Kidney epithelial cell (primary cell): ENCODE results near the gene LCN1. TPM values are rescaled to one million over a fixed set of nuclear protein-coding genes. Genes with fewer than 3 reads are reported as not detected.

Source experiments
- DNase-seq: peaks from one replicate; pipeline ENCODE4 v3.0.0-alpha.2; 2010; ENCODE audit warnings: low read depth
- H3K27me3 ChIP-seq: 2 replicates; pipeline ENCODE4 v1.6.0; 2011; ENCODE audit warnings: low read length; ENCODE audit not compliant: control insufficient read depth, insufficient read depth
- H3K36me3 ChIP-seq: 2 replicates; pipeline ENCODE4 v1.5.1; 2011; ENCODE audit warnings: low read length; ENCODE audit not compliant: control insufficient read depth, insufficient read depth
- H3K4me3 ChIP-seq: 2 replicates; pipeline ENCODE4 v1.5.1; 2011; ENCODE audit warnings: low read depth, mild to moderate bottlenecking, control low read depth, low read length
- total RNA-seq: library from RNA; depleted of rRNA; stranded (reverse); fragments of >200 nt; gene quantifications from 2 replicates; pipeline ENCODE4 v1.2.3, GENCODE V29; 2015
- TF ChIP-seq, protein P1 (sequence below): IDR thresholded peaks from 2 replicates; pipeline ENCODE4 v1.5.1; 2011; ENCODE audit warnings: mild to moderate bottlenecking, moderate library complexity, low read length, control low read depth, inconsistent platforms; ENCODE audit not compliant: insufficient read depth, poor library complexity, severe bottlenecking

The LCN1 gene
- total RNA-seq, 1 donor from 2014 or later: not detected

DNA sequence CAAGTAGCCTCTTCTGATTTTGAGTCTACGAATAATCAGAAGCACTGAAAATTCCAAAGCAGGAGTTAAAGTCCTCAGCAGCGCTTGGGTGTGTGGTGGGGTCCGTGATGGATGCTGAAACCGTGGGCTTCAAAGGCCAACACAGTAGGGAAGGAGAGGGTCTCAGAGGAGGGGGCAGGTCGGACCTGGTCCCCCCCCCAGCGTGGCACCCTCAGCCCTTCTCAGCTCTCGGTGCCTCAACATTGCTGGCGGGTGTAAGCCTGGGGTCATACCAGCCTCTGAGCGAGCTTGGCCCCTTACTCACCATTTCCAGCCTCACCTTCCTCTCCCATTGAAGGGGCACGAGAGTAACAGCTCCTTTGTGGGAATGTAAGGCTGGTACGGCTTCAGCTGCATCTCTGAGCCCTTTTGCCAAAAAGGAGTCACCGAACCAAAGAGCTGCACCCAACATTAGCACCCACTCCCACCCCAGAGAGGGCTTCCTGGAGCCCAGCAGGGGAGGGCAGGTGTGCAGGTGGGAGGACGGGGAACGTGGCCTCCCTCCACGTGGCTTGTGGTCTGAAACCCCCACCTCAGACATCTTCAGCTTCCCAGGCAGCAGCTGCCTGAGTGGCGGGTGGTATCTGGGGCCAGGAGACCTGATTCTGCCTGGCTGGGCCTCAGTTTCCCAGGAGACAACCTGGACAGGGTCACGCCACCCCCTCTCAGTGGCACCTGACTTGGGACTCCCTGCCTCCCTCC, 6.7 kb upstream of the LCN1 start:
- H3K4me3 ChIP-seq: no peak overlapping the region
- no peaks in the 10 kb centered on the region for H3K36me3 ChIP-seq
- H3K27me3 ChIP-seq: peaks cover under 1% of the 10 kb centered on the region
- no peak for DNase-seq
- TF ChIP-seq, protein P1, sequence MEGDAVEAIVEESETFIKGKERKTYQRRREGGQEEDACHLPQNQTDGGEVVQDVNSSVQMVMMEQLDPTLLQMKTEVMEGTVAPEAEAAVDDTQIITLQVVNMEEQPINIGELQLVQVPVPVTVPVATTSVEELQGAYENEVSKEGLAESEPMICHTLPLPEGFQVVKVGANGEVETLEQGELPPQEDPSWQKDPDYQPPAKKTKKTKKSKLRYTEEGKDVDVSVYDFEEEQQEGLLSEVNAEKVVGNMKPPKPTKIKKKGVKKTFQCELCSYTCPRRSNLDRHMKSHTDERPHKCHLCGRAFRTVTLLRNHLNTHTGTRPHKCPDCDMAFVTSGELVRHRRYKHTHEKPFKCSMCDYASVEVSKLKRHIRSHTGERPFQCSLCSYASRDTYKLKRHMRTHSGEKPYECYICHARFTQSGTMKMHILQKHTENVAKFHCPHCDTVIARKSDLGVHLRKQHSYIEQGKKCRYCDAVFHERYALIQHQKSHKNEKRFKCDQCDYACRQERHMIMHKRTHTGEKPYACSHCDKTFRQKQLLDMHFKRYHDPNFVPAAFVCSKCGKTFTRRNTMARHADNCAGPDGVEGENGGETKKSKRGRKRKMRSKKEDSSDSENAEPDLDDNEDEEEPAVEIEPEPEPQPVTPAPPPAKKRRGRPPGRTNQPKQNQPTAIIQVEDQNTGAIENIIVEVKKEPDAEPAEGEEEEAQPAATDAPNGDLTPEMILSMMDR: no peak

DNA sequence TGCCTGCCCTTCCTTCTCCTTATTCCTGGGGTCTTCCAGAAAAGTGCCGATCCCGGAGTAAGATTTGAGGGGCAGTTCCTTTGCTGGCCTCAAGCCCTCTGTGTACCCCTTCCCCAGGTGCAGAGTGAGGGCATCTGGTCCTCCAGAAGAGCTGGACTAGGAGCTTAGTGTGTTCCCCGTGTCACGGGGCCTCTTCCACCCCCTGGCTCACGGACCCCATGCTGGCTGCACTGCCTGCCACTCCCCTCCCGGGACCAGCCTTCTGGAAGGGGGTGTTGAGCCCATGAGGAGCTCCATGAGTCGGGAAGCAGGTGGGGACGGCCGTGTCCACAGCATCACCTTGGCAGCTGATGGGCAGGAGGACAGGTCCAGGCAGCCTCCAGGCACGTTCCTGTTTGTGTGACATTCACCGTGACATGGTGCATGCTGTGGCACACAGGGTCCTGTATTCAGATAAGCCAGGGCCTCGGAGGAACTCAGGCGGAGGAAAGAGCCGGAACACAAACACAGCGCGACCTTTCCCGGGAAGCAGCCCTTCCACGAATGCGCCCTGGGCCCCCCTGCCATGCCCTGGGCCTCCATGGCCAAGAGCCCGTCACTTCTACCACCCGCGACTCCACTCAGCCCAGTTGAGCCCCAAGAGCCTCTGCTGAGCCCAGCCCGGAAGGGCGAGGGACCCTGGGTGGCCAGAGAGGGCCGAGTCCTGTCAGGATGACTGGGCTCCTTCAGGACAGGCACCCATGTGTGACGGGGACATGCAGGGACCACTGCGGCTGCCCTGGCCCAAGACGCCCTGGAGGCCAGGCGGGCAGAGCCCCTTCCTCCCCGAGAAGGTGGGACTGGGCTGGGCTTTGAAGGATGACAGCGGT, 5.9 kb upstream of the LCN1 start:
- no peaks in the 10 kb centered on the region for H3K36me3 ChIP-seq
- DNase-seq: no peak
- H3K27me3 ChIP-seq: peaks cover 2% of the 10 kb centered on the region
- TF ChIP-seq, protein P1: no peak
- no peak overlapping the region for H3K4me3 ChIP-seq

DNA sequence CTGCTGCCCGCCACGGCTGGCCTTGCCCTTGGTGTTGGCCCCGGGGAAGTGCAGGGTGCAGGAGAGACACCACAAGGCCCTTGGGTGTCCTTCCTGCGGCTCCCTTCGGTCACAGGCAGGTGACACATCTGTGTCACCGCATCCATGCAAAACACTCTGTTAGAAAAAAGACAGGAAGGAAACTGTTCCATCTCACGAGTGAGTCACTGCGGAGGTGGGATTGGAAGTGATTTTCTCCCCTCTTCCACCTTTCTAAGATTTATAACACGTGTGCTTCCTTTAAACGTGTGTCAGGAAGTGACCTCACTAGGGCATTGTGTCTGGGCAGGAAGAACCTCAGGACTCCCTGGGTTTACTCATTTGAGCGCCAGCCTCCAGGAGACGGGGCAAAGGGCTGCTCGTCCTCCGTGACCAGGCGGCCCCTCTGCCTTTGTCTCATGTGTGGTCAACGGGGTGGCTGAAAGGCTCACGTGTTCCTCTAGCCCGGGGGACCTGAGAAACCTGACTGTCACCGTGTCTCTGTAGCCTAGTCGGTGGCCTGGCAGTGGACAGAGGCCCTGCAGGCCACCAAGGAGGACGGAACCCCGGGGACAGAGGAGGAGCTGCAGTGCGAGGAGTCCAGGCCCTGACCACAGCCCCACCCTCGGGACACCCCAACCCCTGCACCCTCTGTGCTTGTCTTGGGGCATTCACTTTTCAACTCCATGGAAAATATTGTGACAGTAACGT, 4.9 kb upstream of the LCN1 start:
- DNase-seq: no peak
- Histone ChIP-seq H3K4me3 (no peak overlapping the region), H3K27me3 (peaks cover 2% of the 10 kb centered on the region), H3K36me3 (no peaks in the 10 kb centered on the region)
- TF ChIP-seq, protein P1: no peak

DNA sequence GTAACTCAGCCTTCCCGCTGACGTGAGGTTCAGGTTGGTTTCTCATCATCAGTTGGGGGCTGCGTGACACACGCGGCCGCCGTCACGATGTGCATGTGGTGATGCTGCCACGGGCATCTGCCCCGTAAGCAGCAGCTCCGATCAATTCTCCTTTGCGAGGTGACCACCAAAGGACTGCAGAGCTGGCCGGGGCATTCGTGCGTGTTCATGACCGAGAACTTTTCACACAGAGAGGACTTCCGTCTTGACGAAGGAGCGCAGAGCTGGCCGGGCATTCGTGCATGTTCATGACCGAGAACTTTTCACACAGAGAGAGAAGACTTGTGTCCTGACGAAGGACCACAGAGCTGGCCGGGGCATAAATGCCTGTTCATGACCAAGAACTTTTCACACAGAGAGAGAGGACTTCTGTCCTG, 3.8 kb upstream of the LCN1 start:
- Histone ChIP-seq H3K36me3 (no peaks in the 10 kb centered on the region), H3K4me3 (no peak overlapping the region), H3K27me3 (peaks cover 2% of the 10 kb centered on the region)
- no peak for DNase-seq
- TF ChIP-seq, protein P1: no peak

DNA sequence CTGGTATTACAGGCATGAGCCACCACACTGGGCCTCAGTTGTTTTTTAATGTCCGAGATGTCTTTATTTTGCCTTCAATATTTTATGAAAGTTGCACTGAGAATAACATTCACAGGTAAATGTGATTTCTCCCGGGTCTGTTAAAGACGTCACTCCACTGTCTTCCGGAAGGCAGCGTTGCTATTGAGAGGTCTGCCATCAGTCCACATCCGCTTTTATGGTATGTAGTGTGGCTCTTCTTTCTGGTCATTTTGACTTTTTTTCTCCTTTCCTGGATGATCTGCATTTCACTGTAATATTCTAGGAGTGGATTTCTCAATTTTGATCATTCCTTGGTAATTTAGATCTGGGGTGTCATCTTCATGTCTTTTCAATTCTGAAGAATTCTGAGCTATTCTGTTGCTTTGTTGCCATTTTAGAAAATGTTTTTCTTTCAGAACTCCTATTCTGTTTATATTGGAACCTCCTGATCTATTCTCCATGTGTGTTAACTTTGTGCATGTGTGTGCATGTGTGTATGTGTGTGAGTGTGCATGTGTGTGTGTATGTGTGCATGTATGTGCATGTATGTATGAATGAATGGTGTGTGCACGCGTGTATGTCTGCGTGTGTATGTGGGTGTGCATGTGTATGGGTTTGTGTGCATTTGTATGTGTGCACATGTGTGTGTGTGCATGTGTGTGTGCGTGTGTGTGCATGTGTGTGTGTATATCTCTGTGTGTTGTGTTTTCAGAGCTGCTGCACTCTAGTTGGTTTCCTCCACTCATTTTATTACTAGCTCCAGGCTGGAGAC, 1.9 kb upstream of the LCN1 start:
- H3K27me3 ChIP-seq: peaks cover 2% of the 10 kb centered on the region
- H3K4me3 ChIP-seq: no peak overlapping the region
- DNase-seq: no peak
- TF ChIP-seq, protein P1: no peak
- no peaks in the 10 kb centered on the region for H3K36me3 ChIP-seq
